MV-4-11 (cell line): ENCODE results near the gene TIMM21.

Experiments used
- DNase-seq: peaks from one replicate; lab custom pipeline; 2025; lab: John Stamatoyannopoulos, UW

TIMM21 gene

DNA sequence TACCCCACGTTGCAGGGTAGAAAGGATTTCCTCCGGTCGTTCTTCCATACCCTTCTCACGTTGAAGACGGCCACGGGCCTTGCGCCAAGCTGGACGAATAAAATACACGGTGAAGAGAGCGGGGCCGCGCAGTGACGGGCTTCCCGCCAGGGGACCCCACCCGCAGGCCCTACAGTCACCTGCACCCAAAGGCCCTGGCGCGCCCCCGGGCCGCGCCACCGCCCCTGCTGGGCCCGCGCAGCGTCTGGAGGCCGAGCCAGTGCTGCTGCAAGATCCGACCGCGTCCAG, 888 bp upstream of the TIMM21 start:
- DNase-seq = no peak

DNA sequence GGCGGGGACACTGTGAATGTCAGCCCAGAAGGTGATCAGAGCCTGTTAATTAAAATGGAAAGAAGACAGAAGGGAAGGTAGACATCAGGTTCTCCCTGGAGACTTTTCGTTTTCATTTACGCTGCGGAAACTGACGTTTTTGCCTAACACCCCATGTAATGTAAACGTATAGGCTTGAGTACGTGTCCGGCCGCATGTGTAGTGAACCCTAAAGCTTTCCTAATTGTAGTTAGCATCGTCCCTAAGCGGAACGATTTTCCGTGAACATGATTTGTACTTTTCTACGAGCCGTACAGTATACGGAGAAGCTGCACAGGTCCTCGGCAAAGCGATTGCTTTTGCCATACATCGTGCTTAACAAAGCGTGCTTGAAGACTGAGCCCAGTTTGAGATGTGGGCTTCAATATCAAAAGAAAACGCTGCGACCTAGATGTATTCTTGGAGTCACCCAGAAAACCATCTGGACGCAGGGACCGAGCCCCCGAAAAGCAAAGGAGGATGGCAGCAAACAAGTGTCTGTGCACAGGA, 284 bp downstream of the TIMM21 start:
- DNase-seq = no peak

- no peak for DNase-seq
Measured at GRCh38 chr18:74149878-74150277, 1.6 kb downstream of the TIMM21 start.

DNA sequence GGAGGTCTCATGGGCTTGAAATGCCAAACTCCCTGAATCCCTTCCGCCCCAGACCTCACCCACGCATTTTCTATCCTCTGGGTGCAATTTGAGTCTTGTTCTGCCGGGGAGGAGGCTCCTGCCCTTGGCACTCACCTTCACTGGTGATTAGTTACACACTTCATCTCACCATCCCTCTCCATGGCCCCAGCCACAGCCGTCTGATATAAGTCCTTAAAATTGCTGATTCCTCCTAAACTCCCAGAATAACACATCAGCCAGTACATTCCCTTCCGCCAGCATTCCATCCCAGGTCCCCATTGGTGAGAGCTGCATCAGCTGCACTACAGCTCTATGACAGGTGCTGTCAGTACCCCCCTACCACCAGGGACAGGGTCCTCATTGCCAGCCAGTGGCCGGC, 3.9 kb downstream of the TIMM21 start:
- DNase-seq = no peak

DNA sequence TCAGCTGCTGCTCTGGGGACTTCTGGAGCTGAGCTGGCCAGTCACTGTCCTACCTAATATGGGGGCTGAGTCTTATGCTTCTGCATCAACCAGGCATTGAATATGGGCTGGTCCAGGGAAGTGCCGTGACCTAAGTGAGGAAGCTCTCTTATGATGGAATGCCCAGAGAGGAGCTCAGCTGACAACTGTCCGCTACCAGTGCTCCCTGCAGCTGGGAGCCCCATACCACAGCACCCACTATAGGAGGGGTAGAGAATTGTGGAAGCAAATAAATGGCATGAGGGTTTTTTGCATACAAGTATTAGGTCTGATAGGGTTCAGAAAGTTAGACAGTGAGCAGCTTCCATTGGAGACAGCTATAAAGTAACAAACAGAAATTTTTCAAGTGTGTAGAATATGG, 4.5 kb downstream of the TIMM21 start:
- DNase-seq = no peak

DNA sequence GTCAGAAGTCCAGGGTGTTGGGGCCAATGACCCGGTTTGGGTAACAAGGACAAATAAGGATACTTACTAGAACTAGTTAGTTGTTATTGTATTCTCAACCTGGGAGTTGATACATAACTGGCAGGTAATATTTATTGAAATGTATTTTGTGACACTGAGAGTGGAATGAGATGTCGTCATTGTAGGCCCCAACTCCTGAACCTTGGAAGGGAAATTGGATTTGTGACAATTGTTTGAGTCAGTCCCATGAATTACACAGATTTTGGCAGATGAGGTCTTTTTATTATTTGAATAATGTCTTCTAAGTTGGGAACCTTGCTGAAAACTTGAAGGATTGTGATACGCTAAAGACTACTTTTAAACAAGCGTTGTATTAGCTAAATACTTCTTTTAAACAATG, 5.1 kb downstream of the TIMM21 start:
- DNase-seq = no peak

GRCh38 chr18:74153793-74154192, 5.5 kb downstream of the TIMM21 start:
- DNase-seq = no peak

GRCh38 chr18:74154716-74155115, 6.4 kb downstream of the TIMM21 start:
- no peak for DNase-seq

DNA sequence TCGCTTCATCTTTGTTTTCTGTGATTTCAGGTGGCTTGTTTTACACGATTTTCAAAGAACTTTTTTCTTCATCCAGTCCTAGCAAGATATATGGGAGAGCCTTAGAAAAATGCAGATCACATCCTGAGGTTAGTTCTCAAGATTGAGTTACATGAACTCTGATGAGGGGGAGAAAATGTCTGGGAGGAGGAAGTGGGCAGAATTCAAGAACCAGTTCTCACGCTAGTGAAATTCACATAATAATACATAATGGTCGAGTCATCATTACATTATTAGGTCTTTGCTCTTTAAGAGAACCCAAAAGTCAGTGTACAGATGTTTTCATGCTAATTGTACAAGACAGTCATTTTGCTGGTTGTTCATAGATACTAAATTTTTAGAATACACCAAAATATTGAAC, 7.0 kb downstream of the TIMM21 start:
- DNase-seq = peak; percentile 51

DNA sequence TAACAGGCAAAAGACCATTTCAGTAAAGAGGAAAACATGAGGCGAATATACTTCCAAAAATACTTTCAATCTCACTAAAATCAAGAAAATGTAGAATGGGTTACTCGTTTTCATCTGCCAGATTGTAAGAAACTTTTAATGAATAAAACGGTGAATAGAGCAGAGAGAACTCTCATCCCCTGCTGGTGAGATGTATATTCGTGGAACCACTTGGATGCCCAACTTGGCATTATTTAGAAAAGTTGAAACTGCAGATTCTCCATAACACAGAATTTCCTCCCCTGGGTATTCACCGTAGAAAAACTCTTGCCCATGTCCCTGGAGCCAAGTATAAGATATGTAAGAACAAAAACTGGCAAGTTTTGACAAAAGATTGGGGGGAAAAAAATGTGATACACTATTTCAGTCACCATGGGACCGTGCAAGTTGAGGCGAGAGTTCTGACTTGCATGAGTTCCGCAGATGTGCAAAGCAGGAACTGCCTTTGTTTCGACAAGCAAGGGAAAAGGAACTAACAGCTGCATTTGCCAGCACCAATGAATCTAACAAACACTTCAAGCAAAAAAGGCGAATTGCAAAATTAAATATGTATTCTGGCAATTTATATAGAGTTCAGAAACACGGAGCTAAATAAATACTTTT, 14.8 kb downstream of the TIMM21 start:
- peak; percentile 83 for DNase-seq

GRCh38 chr18:74166386-74166785, 18.1 kb downstream of the TIMM21 start:
- no peak for DNase-seq

GRCh38 chr18:74171910-74172606, 23.7 kb downstream of the TIMM21 start:
- DNase-seq = no peak

GRCh38 chr18:74172697-74173433, 24.5 kb downstream of the TIMM21 start:
- DNase-seq = no peak

DNA sequence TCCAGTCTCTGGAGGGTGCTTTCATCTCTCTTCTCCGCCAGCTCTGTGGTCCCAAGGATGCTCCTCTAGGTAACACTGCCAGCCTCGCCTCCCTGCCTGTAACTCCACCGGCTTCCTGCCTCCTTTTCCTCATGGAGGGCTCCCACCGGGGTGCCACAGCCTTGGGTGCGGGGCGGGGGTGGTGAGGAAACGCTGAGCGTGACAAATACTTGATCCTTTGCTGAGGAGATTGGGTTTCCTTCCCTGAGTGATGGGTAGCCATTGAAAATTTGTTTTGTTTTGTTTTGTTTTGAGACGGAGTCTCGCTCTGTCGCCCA, 25.1 kb downstream of the TIMM21 start:
- DNase-seq = no peak

- no peak for DNase-seq
Measured at GRCh38 chr18:74175658-74176057, 27.3 kb downstream of the TIMM21 start.

- DNase-seq = no peak
Measured at GRCh38 chr18:74178884-74179283, 30.6 kb downstream of the TIMM21 start.

DNA sequence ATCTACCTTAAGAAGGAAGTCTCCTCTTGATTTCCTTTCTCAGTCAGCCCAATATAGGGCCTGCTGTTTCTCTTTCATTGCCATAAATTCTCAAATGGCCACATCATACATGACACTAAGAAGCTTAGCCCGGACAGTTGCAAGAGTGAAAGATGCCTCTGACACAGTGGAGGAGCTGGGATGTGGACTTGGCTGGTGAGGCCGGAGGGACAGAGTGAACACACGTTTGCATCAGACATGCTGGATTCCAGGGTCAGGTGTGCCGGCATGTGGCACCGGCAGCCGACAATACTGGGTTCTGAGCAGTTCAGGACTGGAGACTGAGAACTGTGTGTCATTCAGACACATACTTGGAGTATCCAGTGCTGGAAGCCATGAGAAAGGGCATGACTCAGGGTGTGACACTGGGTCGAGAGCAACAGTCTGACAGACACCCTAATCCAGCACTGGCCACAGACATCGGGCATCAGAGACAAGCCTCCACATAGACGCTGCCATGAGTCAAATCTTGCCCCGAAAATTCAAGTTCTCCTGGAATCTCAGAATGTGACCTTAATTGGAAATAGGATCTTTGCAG, 31.4 kb downstream of the TIMM21 start:
- DNase-seq = no peak

DNA sequence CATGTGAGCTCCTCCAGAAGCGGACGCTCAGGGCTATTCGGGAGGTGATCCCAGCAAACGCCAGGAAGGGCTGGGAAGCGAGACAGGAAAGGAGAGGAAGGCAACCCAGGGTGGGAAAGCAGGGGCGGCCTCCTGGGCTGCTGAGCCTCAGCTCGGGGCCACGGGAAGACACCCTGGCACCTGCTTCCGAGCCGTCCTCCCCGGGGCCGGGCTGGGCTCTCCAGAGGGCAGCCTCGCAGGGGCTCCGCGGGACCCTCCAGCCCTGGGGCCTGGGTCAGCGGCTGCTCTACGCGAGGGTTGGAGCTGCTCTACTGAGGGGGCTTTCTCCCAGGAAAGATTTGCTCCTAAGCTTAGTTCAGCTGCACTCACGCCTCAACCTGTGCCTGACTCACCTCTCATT, 34.0 kb downstream of the TIMM21 start:
- DNase-seq = no peak

- no peak for DNase-seq
Measured at GRCh38 chr18:74183130-74183529, 34.8 kb downstream of the TIMM21 start.

GRCh38 chr18:74184875-74185274, 36.6 kb downstream of the TIMM21 start:
- DNase-seq = no peak

DNA sequence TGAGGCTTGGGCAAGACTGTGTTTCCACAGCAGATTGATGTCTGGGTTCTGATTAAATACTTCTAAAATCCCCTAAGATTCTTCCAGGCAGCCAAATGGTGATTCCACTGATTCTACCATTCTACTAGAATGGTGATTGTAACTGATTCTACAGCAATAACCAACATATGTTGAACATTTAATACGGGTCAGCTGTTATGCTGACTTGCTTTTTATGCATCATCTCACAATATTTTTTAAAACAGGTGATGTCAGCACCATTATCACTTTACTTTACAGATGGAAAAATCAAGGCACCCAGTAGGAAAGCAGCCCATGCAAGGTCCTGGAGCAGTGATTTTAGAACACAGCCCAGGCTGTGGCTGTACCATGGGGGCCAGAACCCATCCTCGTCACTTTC, 37.5 kb downstream of the TIMM21 start:
- DNase-seq = no peak

GRCh38 chr18:74186661-74187060, 38.3 kb downstream of the TIMM21 start:
- no peak for DNase-seq

DNA sequence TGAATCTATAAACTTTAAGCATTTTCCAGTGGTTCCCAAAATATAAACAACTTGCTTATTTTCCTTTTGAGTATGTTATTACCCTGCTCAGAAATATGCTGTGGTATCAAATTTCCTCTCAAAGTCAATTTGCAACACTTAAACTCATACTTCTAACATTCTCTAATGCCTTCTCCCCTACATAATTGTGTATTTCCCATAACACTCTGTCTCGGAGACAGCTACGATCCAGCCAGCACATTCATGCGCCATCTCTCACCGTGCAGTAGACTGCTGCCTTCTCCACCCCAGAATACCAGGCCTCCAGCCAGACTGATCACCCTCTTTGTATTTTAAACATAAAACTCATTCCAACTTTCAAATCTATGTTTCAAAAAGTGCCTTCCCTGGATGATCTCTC, 41.8 kb downstream of the TIMM21 start:
- no peak for DNase-seq
